ENCODE results near the gene SH3BP4. TPM values are rescaled to one million over a fixed set of nuclear protein-coding genes. Genes with fewer than 3 reads are reported as not detected.

SH3BP4 gene
- total RNA-seq, 1 experiment from 2014 or later, result 93.8 TPM

GRCh38 chr2:234987754-234988153 lies 35.9 kb downstream of the SH3BP4 start:
- Mint-ChIP-seq H3K27ac (no peak overlapping the region; a peak in 1 of 7 replicates), H3K36me3 (ENCODE audit: insufficient read depth in 1 of 3, low read depth in 3 of 3) (peaks cover 13 to 44% (median 22%) of the 10 kb centered on the region in 3 experiments), H3K27me3 (ENCODE audit: low read depth) (no peaks in the 10 kb centered on the region), H3K9me3 (no peaks in the 10 kb centered on the region), H3K4me1 (peaks cover 44 to 54% of the 10 kb centered on the region in 2 experiments), H3K4me3 (no peak overlapping the region)
- no peaks in the 10 kb centered on the region for H3K9me3 ChIP-seq (ENCODE audit: control insufficient read depth, low read depth, low read length)
- H3K27me3 ChIP-seq (ENCODE audit: insufficient read depth, low read length), result no peaks in the 10 kb centered on the region
- H3K56ac ChIP-seq (ENCODE audit: insufficient read length, low read depth, low read length), result no peak overlapping the region
- no peak overlapping the region for H2BK15ac ChIP-seq (ENCODE audit: low read depth, low read length)
- no peak overlapping the region for H4K8ac ChIP-seq (replicated peaks; ENCODE audit: insufficient read length, low read depth, low read length)
- H2BK5ac ChIP-seq (ENCODE audit: insufficient read length, low read length), result no peak overlapping the region
- no peaks in the 10 kb centered on the region for H4K20me1 ChIP-seq (ENCODE audit: control insufficient read depth, insufficient read depth, insufficient read length)
- H2AFZ ChIP-seq (ENCODE audit: low read length), result no peak overlapping the region
- no peak overlapping the region for H3K9ac ChIP-seq (ENCODE audit: extremely low read depth, insufficient read length, low read length)
- no peak overlapping the region for H4K5ac ChIP-seq (ENCODE audit: insufficient read length, low read depth, low read length)
- DNase-seq, result no peak
- no CpG with 5 or more reads among the region's 7 CpGs for WGBS (ENCODE audit: extremely low coverage, insufficient read length, low lambda C conversion rate)
- H2AK5ac ChIP-seq (ENCODE audit: insufficient read length, low read length), result no peak overlapping the region
- no peaks in the 10 kb centered on the region for H3K23me2 ChIP-seq (ENCODE audit: insufficient read length, low read depth, low read length, poor library complexity, severe bottlenecking)
- no peak overlapping the region for H3T11ph ChIP-seq (ENCODE audit: low read length)
- TF ChIP-seq CTCF (conservative IDR thresholded peaks at IDR 0.05), result no peak
- H3K4ac ChIP-seq (ENCODE audit: low read depth, low read length), result no peak overlapping the region
- no peak overlapping the region for H3K23ac ChIP-seq (ENCODE audit: insufficient read length, low read depth, low read length)
- no peaks in the 10 kb centered on the region for H3K79me1 ChIP-seq (ENCODE audit: insufficient read depth, low read depth, low read length, poor library complexity, severe bottlenecking)
- no peak overlapping the region for H2BK20ac ChIP-seq (ENCODE audit: low read depth, low read length, poor library complexity, severe bottlenecking)
- peaks cover 31% of the 10 kb centered on the region; the same call in 1 of the 2 replicates for H3K79me2 ChIP-seq (ENCODE audit: insufficient read depth, low read length)
- no peak overlapping the region for H3K14ac ChIP-seq (ENCODE audit: insufficient read depth, low read length)
- no peak overlapping the region for H2BK120ac ChIP-seq (ENCODE audit: low read depth, low read length, poor library complexity, severe bottlenecking)
- H3K4me1 ChIP-seq (ENCODE audit: insufficient read depth, low read length), result peaks cover 4% of the 10 kb centered on the region; the same call in 1 of the 2 replicates
- no peak overlapping the region for H3K18ac ChIP-seq (ENCODE audit: insufficient read length, low read depth, low read length)
- no peak overlapping the region for H4K91ac ChIP-seq (ENCODE audit: insufficient read length, low read depth, low read length)
- H2BK12ac ChIP-seq (ENCODE audit: insufficient read length, low read depth, low read length), result no peak overlapping the region
- H3K27ac ChIP-seq (ENCODE audit: insufficient read length, low read depth, low read length), result no peak overlapping the region
- H3K4me2 ChIP-seq (ENCODE audit: insufficient read depth, insufficient read length, low read length), result no peak overlapping the region
